Measurements from ENCODE around the gene NDUFS1.

GRCh38 chr2:206108713-206109112 lies 50.5 kb downstream of the NDUFS1 start:
- TF ChIP-seq CTCF (conservative IDR thresholded peaks at IDR 0.05; ENCODE audit: low read length), result no peak
- no peak for TF ChIP-seq EZH2phosphoT487 (IDR thresholded peaks at IDR 0.05; ENCODE audit: borderline replicate concordance, low read depth, low read length)
